Regular cardiac myocyte (primary cell): Measurements from ENCODE around the gene SGTA. TPM values are rescaled to one million over a fixed set of nuclear protein-coding genes. Genes with fewer than 3 reads are reported as not detected.

Experiments used
- total RNA-seq: library from RNA; depleted of rRNA; stranded (reverse); fragments of >200 nt; gene quantifications from 2 replicates; pipeline ENCODE4 v1.2.3, GENCODE V29; 2014

The SGTA gene, protein sequence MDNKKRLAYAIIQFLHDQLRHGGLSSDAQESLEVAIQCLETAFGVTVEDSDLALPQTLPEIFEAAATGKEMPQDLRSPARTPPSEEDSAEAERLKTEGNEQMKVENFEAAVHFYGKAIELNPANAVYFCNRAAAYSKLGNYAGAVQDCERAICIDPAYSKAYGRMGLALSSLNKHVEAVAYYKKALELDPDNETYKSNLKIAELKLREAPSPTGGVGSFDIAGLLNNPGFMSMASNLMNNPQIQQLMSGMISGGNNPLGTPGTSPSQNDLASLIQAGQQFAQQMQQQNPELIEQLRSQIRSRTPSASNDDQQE
- 24.2 and 52.0 TPM in 2 replicates for total RNA-seq

DNA sequence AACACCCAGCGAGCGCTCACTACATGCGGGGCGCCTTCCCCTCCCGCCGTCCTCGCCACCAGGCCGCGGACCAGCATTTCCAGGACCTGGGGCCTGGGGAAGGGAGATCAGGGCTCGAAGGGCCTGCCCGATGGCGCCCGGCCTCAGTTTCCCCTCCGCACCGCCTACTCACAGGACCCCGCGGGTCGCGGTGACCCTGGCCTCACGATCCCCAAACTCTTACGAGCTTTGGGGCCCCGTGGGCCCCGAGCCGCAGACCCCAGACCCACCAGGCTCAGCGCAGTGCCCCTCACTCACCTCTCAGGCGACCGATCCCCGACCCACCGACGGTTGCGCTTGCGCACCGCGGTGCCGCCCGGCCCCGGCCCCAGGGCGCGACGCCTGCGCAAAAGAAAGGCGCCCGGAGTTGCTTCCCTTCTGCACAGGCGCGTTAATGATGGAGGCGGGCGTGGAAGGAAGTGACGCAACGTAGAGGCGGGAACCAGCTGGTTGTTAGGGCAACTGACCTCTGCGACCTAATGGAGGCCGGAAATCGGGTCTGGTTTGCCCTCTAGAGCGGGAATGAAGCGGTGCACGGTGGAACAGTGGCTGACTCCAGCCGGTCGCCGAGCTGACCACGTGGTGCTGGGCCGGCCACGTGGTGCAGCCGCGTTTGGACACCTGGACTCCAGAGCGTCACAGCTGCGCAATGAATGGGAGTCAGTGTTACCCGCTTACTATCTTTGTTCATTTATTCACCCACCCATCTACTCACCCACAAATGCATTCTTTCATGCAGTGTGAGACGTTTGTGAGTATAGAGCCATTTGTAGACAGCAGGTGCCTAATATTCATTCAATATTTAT lies at the start of gene SGTA:
Gene SGTA (minus strand): TSS at position 338 of the 845 bp plus-strand sequence. CDS start 14,205 bp downstream, outside the sequence.

DNA sequence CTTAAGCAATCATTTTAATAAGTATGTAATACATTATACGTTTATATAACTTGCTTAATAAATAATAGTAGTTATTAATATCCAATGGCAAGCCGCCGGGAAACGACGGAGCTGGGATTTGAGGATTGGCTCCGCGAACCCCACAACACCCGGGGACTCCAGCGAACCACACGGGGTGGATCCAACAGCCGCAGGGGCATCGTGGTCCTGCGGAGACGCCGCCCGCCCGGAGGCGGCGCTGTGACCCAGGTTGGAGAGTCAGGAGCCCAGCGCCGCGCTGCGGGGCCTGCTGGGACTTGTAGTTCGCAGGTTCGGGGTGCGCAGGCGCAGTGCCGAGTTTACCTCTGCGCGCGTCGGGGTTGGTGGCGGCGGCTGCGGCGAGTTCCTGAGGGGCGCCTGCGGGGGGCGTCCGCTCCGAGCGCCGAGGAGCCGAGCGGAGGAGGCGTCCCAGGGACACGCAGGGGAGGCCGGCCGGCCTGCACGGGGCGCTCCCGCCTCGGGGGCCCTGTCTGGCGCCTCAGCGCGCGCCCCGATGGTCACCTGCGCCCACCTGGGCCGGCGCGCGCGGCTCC lies 36.6 kb upstream of the SGTA start, which contains the start of gene ZNF554:
Gene ZNF554 (plus strand): TSS at position 329 of the 572 bp plus-strand sequence. CDS start 204 bp downstream, at position 533.

DNA sequence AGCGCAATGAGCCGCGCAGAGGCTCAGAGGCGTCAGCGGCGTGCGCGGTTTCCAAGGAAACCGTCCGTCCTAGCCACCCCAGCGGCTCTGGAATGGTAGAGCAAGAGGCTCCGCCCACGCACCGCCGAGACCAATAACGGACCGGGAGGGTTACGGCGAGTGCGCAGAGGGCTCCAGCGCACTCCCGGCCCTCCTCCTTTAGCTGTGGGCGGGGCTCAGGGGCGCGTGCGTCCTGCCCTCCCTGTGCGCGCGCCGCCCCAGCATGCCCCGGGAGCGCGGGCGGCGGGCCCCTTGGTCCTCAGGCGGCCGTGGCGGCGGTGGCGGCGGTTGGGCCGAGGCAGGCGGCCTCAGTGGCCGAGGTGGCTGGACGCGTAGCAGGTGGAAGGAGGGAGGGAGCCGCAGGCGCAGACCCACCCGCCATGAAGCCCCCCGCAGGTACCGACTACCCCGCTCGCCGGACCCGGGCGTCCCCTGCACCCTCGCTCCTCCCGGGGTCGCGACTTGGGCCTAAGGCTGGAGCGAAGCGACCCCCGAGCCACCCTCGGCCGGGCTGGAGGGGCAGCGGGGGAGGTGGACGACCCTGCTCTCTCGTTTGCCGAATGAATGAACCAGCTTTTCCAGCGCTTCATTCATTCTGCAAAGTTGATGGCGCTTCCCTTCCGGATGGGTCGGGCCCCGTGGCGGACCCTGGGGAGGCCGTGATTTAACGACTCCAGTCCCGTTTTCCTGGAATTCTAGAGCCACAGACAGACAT lies 2.3 kb upstream of the SGTA start, which contains the start of gene THOP1:
Gene THOP1 (plus strand): TSS at position 260 of the 754 bp plus-strand sequence. CDS start 160 bp downstream, at position 420.

DNA sequence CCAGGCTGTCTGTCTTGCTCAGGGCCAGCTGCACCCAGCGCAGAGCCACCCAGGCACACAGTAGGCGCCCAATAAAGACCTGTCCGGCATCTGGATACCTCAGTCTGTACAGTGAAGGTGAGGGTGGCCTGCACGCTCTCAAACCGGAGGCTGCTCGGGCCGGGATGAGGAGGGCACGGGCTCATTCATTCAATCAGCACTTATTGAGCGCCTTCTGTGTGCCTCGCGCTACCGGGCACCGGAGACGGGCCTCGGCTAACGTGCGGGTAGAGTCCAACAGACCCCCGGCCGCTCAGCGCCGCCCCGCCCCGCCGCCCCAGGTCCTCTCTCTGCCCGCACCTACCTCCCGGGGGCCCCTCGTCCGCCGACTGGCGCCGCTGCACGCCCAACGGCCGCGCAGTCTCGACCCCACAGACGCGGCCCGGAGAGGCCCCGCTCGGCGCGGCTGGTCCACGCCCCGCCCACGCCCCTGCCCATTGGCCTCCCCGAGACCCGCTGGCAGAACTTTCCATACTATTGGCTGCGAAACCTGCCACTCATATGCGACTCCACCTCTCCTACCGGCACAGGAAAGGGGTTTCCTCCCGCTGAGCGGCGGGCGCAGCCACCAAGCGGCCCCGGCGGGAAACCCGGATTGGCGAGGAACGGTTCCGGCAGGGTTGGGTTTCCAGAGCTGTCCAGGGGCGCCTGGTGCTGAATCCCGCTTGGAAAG lies 43.3 kb downstream of the SGTA start, which contains the start of gene SLC39A3:
Gene SLC39A3 (minus strand): TSS at position 416 of the 712 bp plus-strand sequence. CDS start 2,760 bp downstream, outside the sequence.

DNA sequence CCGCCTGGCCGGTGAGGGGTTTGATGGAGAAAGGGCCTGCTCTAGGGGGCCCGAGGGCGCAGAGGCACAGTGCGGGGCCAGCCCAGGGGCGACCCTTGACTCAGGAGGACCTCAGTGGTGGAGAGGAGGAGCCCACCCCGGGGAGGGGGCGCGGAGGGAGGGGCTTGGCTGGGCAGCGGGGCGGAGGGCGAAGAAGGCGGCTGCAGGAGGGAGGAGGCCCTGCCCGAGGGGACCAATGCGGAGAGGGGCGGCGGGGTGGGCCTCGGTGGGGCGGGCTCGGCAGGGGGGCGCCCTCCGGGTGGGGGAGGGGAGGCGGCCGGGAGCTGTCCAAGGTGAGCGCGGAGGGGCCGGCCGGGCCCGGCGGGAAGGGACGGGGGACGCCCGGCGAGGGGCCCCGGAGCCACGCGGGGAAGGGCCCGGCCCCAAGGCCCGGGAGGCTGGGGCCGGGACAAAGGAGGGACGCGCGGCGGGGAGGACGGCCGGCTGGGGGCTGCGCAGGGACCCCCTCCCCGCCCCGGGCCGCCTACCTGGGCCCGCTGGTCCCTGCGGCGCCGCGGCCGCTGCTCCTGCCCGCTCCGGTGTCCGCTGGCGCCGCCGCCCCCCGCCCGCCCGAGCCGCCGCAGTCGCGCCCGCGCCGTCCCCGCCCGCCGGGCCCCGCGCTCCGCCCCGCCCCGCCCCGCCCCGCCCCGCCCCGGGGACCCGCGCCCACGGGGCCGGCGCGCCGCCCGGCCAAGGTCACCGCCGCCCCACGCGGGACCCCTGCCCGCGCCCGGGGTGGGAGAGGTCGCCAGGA lies 62.1 kb downstream of the SGTA start, which contains the start of gene DIRAS1:
Gene DIRAS1 (minus strand): TSS at position 596 of the 793 bp plus-strand sequence. CDS start 3,566 bp downstream, outside the sequence.

Other genes with a start within 250 kb of the SGTA start
- under 0.01 TPM in 2 replicates for gene GNG7, start 80.6 kb downstream of the SGTA start, total RNA-seq
- gene DIRAS1, start 61.9 kb downstream of the SGTA start, total RNA-seq, result 0.19 and 0.85 TPM in 2 replicates
- gene SLC39A3, start 43.3 kb downstream of the SGTA start, total RNA-seq, result 24.5 and 31.4 TPM in 2 replicates
- 45.4 and 161 TPM in 2 replicates for gene THOP1, start 2.2 kb upstream of the SGTA start, total RNA-seq
- gene ZNF554, start 36.6 kb upstream of the SGTA start, total RNA-seq, result 1.9 and 6.5 TPM in 2 replicates
- gene ZNF555, start 58.2 kb upstream of the SGTA start, total RNA-seq, result 5.2 and 6.8 TPM in 2 replicates
- gene ZNF556, start 84.1 kb upstream of the SGTA start, total RNA-seq, result 0.58 and 1.4 TPM in 2 replicates
- 5.2 and 5.6 TPM in 2 replicates for gene ZNF57, start 117.7 kb upstream of the SGTA start, total RNA-seq
- 2.3 and 4.2 TPM in 2 replicates for gene ZNF77, start 161.7 kb upstream of the SGTA start, total RNA-seq
- gene TLE6, start 194.3 kb upstream of the SGTA start, total RNA-seq, result 0.77 and 1.7 TPM in 2 replicates
- gene TLE2, start 246.0 kb upstream of the SGTA start, total RNA-seq, result 0.58 and 3.4 TPM in 2 replicates